Activated naive CD4-positive, alpha-beta T cell treated with anti-CD3 and anti-CD28 coated beads, Interleukin-2, amount 50 U/mL, for 72 hours (primary cell): Measurements from ENCODE around the gene VWF. TPM values are rescaled to one million over a fixed set of nuclear protein-coding genes. Genes with fewer than 3 reads are reported as not detected.

Experiments used
- ATAC-seq, 2 donors: fragments of 150-1000 bp; cut with Tn5 transposase; 2 replicates each; pipeline ENCODE4 v1.10.0; 2021; ENCODE audit warnings: mild to moderate bottlenecking in 2 of 2, moderate library complexity in 2 of 2
- DNase-seq, 2 donors: peaks; one replicate each; pipeline ENCODE4 v3.0.0; 2021 to 2022; ENCODE audit warnings: low spot score in 2 of 2
- H3K27ac Mint-ChIP-seq, 2 donors: one replicate each; pipeline ENCODE4 v1.8.0; 2022; ENCODE audit warnings: mild to moderate bottlenecking in 2 of 2, mixed read lengths in 2 of 2
- H3K36me3 Mint-ChIP-seq, 2 donors: one replicate each; pipeline ENCODE4 v1.8.0; 2022; ENCODE audit warnings: mixed read lengths in 2 of 2
- H3K9me3 Mint-ChIP-seq, 2 donors: one replicate each; pipeline ENCODE4 v1.8.0; 2022; ENCODE audit warnings: mixed read lengths in 2 of 2
- total RNA-seq, 2 donors: library from RNA; stranded (reverse); gene quantifications; one replicate each; pipeline ENCODE4 v1.2.3, GENCODE V29; 2022

VWF gene
- total RNA-seq, 2 donors from 2014 or later = 0.12 TPM; not detected in 1

- no peak overlapping the region for H3K27ac Mint-ChIP-seq
- ATAC-seq = no peak
- no peaks in the 10 kb centered on the region for H3K36me3 Mint-ChIP-seq
- no peak for DNase-seq
- peaks cover 0 to 4% of the 10 kb centered on the region in 2 donors for H3K9me3 Mint-ChIP-seq
Measured at GRCh38 chr12:5900076-5900475, 224.4 kb downstream of the VWF start.

- Mint-ChIP-seq H3K27ac (no peak overlapping the region), H3K36me3 (no peaks in the 10 kb centered on the region), H3K9me3 (peaks cover 0 to 4% of the 10 kb centered on the region in 2 donors)
- ATAC-seq = no peak
- no peak for DNase-seq
Measured at GRCh38 chr12:5899675-5900074, 224.8 kb downstream of the VWF start.

- DNase-seq (no peak), ATAC-seq (no peak)
- Mint-ChIP-seq H3K27ac (no peak overlapping the region), H3K9me3 (peaks cover 0 to 4% of the 10 kb centered on the region in 2 donors), H3K36me3 (no peaks in the 10 kb centered on the region)
Measured at GRCh38 chr12:5898874-5899273, 225.6 kb downstream of the VWF start.

Other genes starting within 250 kb of the VWF start
- not detected for gene ANO2, start 179.4 kb downstream of the VWF start, total RNA-seq
- gene CD9, start 75.7 kb upstream of the VWF start, total RNA-seq = 10 to 100 TPM in 1 of 2 donors, 1 to 10 TPM in 1; 3.4 to 27.0 TPM
- gene PLEKHG6, start 186.0 kb upstream of the VWF start, total RNA-seq = not detected
- 10 to 100 TPM; 49.3 to 62.6 TPM for gene TNFRSF1A, start 217.4 kb upstream of the VWF start, total RNA-seq